NCI-H2196 treated with DMSO at 0.1 percent for 48 hours (cell line): Measurements from ENCODE around the gene GXYLT2.
"Not testable (repeated sequence)": the region's sequence is repeated elsewhere in the genome, so short reads cannot be mapped to it uniquely, and the experiment has no call there.

ENCODE experiments used
- DNase-seq: peaks from one replicate; lab custom pipeline; 2025; ENCODE audit not compliant: unreplicated experiment; lab: John Stamatoyannopoulos, UW

GXYLT2 gene

GRCh38 chr3:72972706-72973030 is 84.8 kb downstream of the GXYLT2 start:
- DNase-seq, result no peak

GRCh38 chr3:72973031-72973723 is 85.3 kb downstream of the GXYLT2 start:
- DNase-seq, result no peak

GRCh38 chr3:72973786-72974185 is 85.9 kb downstream of the GXYLT2 start:
- DNase-seq, result no peak

GRCh38 chr3:72974956-72975355 is 87.1 kb downstream of the GXYLT2 start:
- DNase-seq, result no peak

- DNase-seq, result no peak
These were observed 88.5 kb downstream of the GXYLT2 start for GRCh38 chr3:72976281-72976741.

GRCh38 chr3:72977060-72977808 is 89.4 kb downstream of the GXYLT2 start:
- DNase-seq, result no peak

- no peak for DNase-seq
These were observed 94.9 kb downstream of the GXYLT2 start for GRCh38 chr3:72982609-72983366.

GRCh38 chr3:72985576-72985975 is 97.7 kb downstream of the GXYLT2 start:
- no peak for DNase-seq

- no peak for DNase-seq
These were observed 103.0 kb downstream of the GXYLT2 start for GRCh38 chr3:72990701-72991395.

- no peak for DNase-seq
These were observed 103.7 kb downstream of the GXYLT2 start for GRCh38 chr3:72991522-72991921.

GRCh38 chr3:72993391-72993790 is 105.5 kb downstream of the GXYLT2 start:
- DNase-seq, result no peak

GRCh38 chr3:72995337-72995736 is 107.5 kb downstream of the GXYLT2 start:
- no peak for DNase-seq

GRCh38 chr3:72996121-72996472 is 108.3 kb downstream of the GXYLT2 start:
- DNase-seq, result no peak

GRCh38 chr3:72996473-72997333 is 108.9 kb downstream of the GXYLT2 start, which contains the start of gene PPP4R2:
Gene PPP4R2, plus strand, starts transcription at chr3:72996811. Its CDS starts 227 bp downstream, at chr3:72997038.
- peak; percentile 65 for DNase-seq

- DNase-seq, result no peak
These were observed 109.6 kb downstream of the GXYLT2 start for GRCh38 chr3:72997421-72997961.

- no peak for DNase-seq
These were observed 110.6 kb downstream of the GXYLT2 start for GRCh38 chr3:72998466-72998865.

- no peak for DNase-seq
These were observed 112.1 kb downstream of the GXYLT2 start for GRCh38 chr3:72999951-73000350.

- not testable (repeated sequence) for DNase-seq
These were observed 115.2 kb downstream of the GXYLT2 start for GRCh38 chr3:73003050-73003449.

GRCh38 chr3:73004316-73004715 is 116.5 kb downstream of the GXYLT2 start:
- no peak for DNase-seq
